ENCODE results near the gene CIAO3. TPM values are rescaled to one million over a fixed set of nuclear protein-coding genes. Genes with fewer than 3 reads are reported as not detected.

CIAO3 gene
- polyA plus RNA-seq, 1 experiment = 14.4 TPM

GRCh38 chr16:726438-727290 is 14.1 kb downstream of the CIAO3 start, which contains the start of the genes CCDC78 and HAGHL:
TSS of gene CCDC78 (minus strand) at chr16:726443. CDS start at chr16:726367, 76 bp downstream.
TSS of gene HAGHL (plus strand) at chr16:727106. CDS start at chr16:727510, 404 bp downstream.
- no peaks in the 10 kb centered on the region; the same call in 1 of the 2 replicates for H3K9me3 ChIP-seq (ENCODE audit: control insufficient read depth, insufficient read depth, low read length)
- peak within 1 kb of the TSS; percentile 73 for H3K4me3 ChIP-seq (ENCODE audit: low read depth, low read length)
- no peaks in the 10 kb centered on the region for H3K27me3 ChIP-seq (ENCODE audit: control insufficient read depth, insufficient read depth, low read length)
- peak within 1 kb of the TSS; percentile 39 for H3K27ac ChIP-seq (ENCODE audit: low read depth, low read length)
- no peak for DNase-seq (ENCODE audit: low read depth, low spot score)
- TF ChIP-seq CTCF (IDR thresholded peaks at IDR 0.05; ENCODE audit: low read depth, low read length) = no peak
- CTCF ChIA-PET = no interaction called here
- POLR2A ChIA-PET = interaction anchor here (0.5 to 1.4 kb wide), 2 partner anchors 14 to 361 kb away, joined by 3 to 6 read pairs; no protein-coding TSS in a partner anchor

GRCh38 chr16:726188-726437 is 14.7 kb downstream of the CIAO3 start:
- H3K27me3 ChIP-seq (ENCODE audit: control insufficient read depth, insufficient read depth, low read length) = no peaks in the 10 kb centered on the region
- POLR2A ChIA-PET = interaction anchor here (1.4 kb wide), 1 partner anchor 14 kb away, joined by 6 read pairs; no protein-coding TSS in a partner anchor
- TF ChIP-seq CTCF (IDR thresholded peaks at IDR 0.05; ENCODE audit: low read depth, low read length) = no peak
- CTCF ChIA-PET = interaction anchor here (1.4 kb wide), 1 partner anchor 10 kb away, joined by 5 read pairs; no protein-coding TSS in a partner anchor
- H3K27ac ChIP-seq (ENCODE audit: low read depth, low read length) = no peak overlapping the region
- no peak for DNase-seq (ENCODE audit: low read depth, low spot score)
- H3K9me3 ChIP-seq (ENCODE audit: control insufficient read depth, insufficient read depth, low read length) = no peaks in the 10 kb centered on the region; the same call in 1 of the 2 replicates
- H3K4me3 ChIP-seq (ENCODE audit: low read depth, low read length) = no peak overlapping the region

GRCh38 chr16:725463-726187 is 15.2 kb downstream of the CIAO3 start:
- no peak for TF ChIP-seq CTCF (IDR thresholded peaks at IDR 0.05; ENCODE audit: low read depth, low read length)
- ChIA-PET POLR2A (interaction anchor here (1.4 kb wide), 1 partner anchor 13 kb away, joined by 6 read pairs; no protein-coding TSS in a partner anchor), CTCF (interaction anchor here (1.4 kb wide), 1 partner anchor 9 kb away, joined by 5 read pairs; no protein-coding TSS in a partner anchor)
- Histone ChIP-seq H3K27ac (ENCODE audit: low read depth, low read length) (no peak overlapping the region), H3K9me3 (ENCODE audit: control insufficient read depth, insufficient read depth, low read length) (no peaks in the 10 kb centered on the region; the same call in 1 of the 2 replicates), H3K4me3 (ENCODE audit: low read depth, low read length) (no peak overlapping the region), H3K27me3 (ENCODE audit: control insufficient read depth, insufficient read depth, low read length) (no peaks in the 10 kb centered on the region)
- DNase-seq (ENCODE audit: low read depth, low spot score) = no peak

- no peak for TF ChIP-seq CTCF (IDR thresholded peaks at IDR 0.05; ENCODE audit: low read depth, low read length)
- ChIA-PET POLR2A (interaction anchor here (0.9 kb wide), 1 partner anchor 34 kb away, joined by 5 read pairs; no protein-coding TSS in a partner anchor), CTCF (interaction anchor here (1.4 kb wide), 1 partner anchor 9 kb away, joined by 5 read pairs; no protein-coding TSS in a partner anchor)
- Histone ChIP-seq H3K27me3 (ENCODE audit: control insufficient read depth, insufficient read depth, low read length) (no peaks in the 10 kb centered on the region), H3K27ac (ENCODE audit: low read depth, low read length) (no peak overlapping the region), H3K4me3 (ENCODE audit: low read depth, low read length) (no peak overlapping the region), H3K9me3 (ENCODE audit: control insufficient read depth, insufficient read depth, low read length) (no peaks in the 10 kb centered on the region; the same call in 1 of the 2 replicates)
- no peak for DNase-seq (ENCODE audit: low read depth, low spot score)
Measured at GRCh38 chr16:725041-725376, 15.8 kb downstream of the CIAO3 start.
